ENCODE results near the gene NTS. TPM values are rescaled to one million over a fixed set of nuclear protein-coding genes. Genes with fewer than 3 reads are reported as not detected.

NTS gene
- total RNA-seq, 4 donors from 2014 or later, result 4.8 TPM; not detected in 3

- no peak for DNase-seq (ENCODE audit: low spot score in 2 of 2)
- WGBS, 2 donors, result 89 to 91% methylated on average over 9 to 13 of the region's 17 CpGs
- Histone ChIP-seq H3K4me1 (no peaks in the 10 kb centered on the region), H3K27ac (no peak overlapping the region), H3K27me3 (no peaks in the 10 kb centered on the region), H3K36me3 (no peaks in the 10 kb centered on the region), H3K4me3 (no peak overlapping the region), H3K9me3 (no peaks in the 10 kb centered on the region)
- no peak for TF ChIP-seq CTCF (IDR thresholded peaks at IDR 0.05)
- TF ChIP-seq EP300 (IDR thresholded peaks at IDR 0.05), result no peak
- no peak for TF ChIP-seq POLR2A (IDR thresholded peaks at IDR 0.05)
Measured at GRCh38 chr12:85843606-85844310, 30.3 kb upstream of the NTS start.

GRCh38 chr12:85849344-85849743, 24.8 kb upstream of the NTS start:
- TF ChIP-seq CTCF (IDR thresholded peaks at IDR 0.05), result no peak
- no peak for TF ChIP-seq POLR2A (IDR thresholded peaks at IDR 0.05)
- no peak for TF ChIP-seq EP300 (IDR thresholded peaks at IDR 0.05)
- Histone ChIP-seq H3K36me3 (no peaks in the 10 kb centered on the region), H3K27ac (no peak overlapping the region), H3K27me3 (no peaks in the 10 kb centered on the region), H3K9me3 (no peaks in the 10 kb centered on the region), H3K4me1 (no peaks in the 10 kb centered on the region), H3K4me3 (no peak overlapping the region)
- 70 to 85% methylated on average over 3 of the region's 3 CpGs for WGBS, 2 donors
- DNase-seq (ENCODE audit: low spot score in 2 of 2), result no peak

- WGBS, 2 donors, result 87 to 95% methylated on average over 6 of the region's 6 CpGs
- Histone ChIP-seq H3K27ac (no peak overlapping the region), H3K9me3 (no peaks in the 10 kb centered on the region), H3K4me1 (no peaks in the 10 kb centered on the region), H3K36me3 (no peaks in the 10 kb centered on the region), H3K27me3 (no peaks in the 10 kb centered on the region), H3K4me3 (no peak overlapping the region)
- TF ChIP-seq EP300 (IDR thresholded peaks at IDR 0.05), result no peak
- no peak for TF ChIP-seq CTCF (IDR thresholded peaks at IDR 0.05)
- no peak for TF ChIP-seq POLR2A (IDR thresholded peaks at IDR 0.05)
- no peak for DNase-seq (ENCODE audit: low spot score in 2 of 2)
Measured at GRCh38 chr12:85855305-85855704, 18.8 kb upstream of the NTS start.

- no peak overlapping the region for H3K27ac ChIP-seq
- H3K27me3 ChIP-seq, result no peaks in the 10 kb centered on the region
- no peaks in the 10 kb centered on the region for H3K9me3 ChIP-seq
- no peak for DNase-seq (ENCODE audit: low spot score in 2 of 2)
- H3K36me3 ChIP-seq, result no peaks in the 10 kb centered on the region
- H3K4me3 ChIP-seq, result no peak overlapping the region
- 94 to 100% methylated on average over 2 to 3 of the region's 3 CpGs for WGBS, 2 donors
- H3K4me1 ChIP-seq, result no peaks in the 10 kb centered on the region
- TF ChIP-seq EP300 (IDR thresholded peaks at IDR 0.05) (no peak), POLR2A (IDR thresholded peaks at IDR 0.05) (no peak), CTCF (IDR thresholded peaks at IDR 0.05) (no peak)
Measured at GRCh38 chr12:85856966-85857365, 17.1 kb upstream of the NTS start.

- TF ChIP-seq EP300 (IDR thresholded peaks at IDR 0.05), result no peak
- no peak for TF ChIP-seq CTCF (IDR thresholded peaks at IDR 0.05)
- no peak for TF ChIP-seq POLR2A (IDR thresholded peaks at IDR 0.05)
- Histone ChIP-seq H3K27me3 (no peaks in the 10 kb centered on the region), H3K27ac (no peak overlapping the region), H3K4me1 (peaks cover 0 to 4% (median 0%) of the 10 kb centered on the region in 4 donors), H3K9me3 (no peaks in the 10 kb centered on the region), H3K36me3 (no peaks in the 10 kb centered on the region), H3K4me3 (no peak overlapping the region)
- no peak for DNase-seq (ENCODE audit: low spot score in 2 of 2)
- 77 to 83% methylated on average over 6 of the region's 6 CpGs for WGBS, 2 donors
Measured at GRCh38 chr12:85865890-85866289, 8.2 kb upstream of the NTS start.

Data from tibial nerve (tissue), 4 donors.